ENCODE measurements around the gene ARHGDIA.

Gene ARHGDIA

DNA sequence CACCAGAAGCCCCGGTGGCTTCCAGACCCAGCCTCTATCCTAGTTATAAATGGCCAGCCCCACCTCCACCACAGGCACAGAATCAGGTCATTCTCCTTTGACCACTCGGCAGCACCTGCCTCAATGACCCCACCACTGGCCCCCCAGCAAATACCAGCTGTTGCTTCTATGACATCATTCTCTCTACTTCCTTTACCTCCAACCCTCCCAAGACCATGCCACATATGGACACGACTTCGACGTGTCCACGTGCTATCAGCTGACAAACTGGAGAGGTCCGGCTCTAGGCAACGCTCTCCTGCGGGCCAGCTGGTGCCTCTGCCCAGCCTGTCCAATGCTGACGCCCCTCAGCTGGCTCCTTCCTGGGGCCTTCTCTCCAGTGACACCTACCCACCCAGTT, 14.3 kb upstream of the ARHGDIA start:
- WGBS (ENCODE audit: extremely low coverage, insufficient coverage, insufficient read length): no CpG with 5 or more reads among the region's 10 CpGs
- no peak for DNase-seq
- Histone ChIP-seq H3K9me3 (ENCODE audit: insufficient read depth, low read depth, low read length) (peaks cover 4% of the 10 kb centered on the region), H3K9ac (ENCODE audit: low read length) (no peak overlapping the region), H2BK120ac (ENCODE audit: insufficient read depth, low read length, poor library complexity) (no peak overlapping the region), H3K4ac (ENCODE audit: low read depth, low read length) (no peak overlapping the region), H4K12ac (ENCODE audit: low read depth, low read length) (no peak overlapping the region), H3K79me1 (ENCODE audit: low read length) (no peaks in the 10 kb centered on the region), H2BK5ac (ENCODE audit: low read depth, low read length, poor library complexity) (no peak overlapping the region), H2BK12ac (ENCODE audit: low read length) (no peak overlapping the region), H4K8ac (ENCODE audit: low read depth, low read length) (no peak overlapping the region), H4K91ac (ENCODE audit: low read depth, low read length) (no peak overlapping the region), H3K27me3 (ENCODE audit: insufficient read depth, low read length) (no peaks in the 10 kb centered on the region), H3K79me2 (ENCODE audit: control insufficient read depth, insufficient read depth, low read length, poor library complexity) (peaks cover 5% of the 10 kb centered on the region), H2AFZ (ENCODE audit: insufficient read depth, low read length, poor library complexity) (no peak overlapping the region), H3K4me3 (ENCODE audit: low read depth, low read length) (no peak overlapping the region), H3K27ac (ENCODE audit: low read depth, low read length) (no peak overlapping the region), H3K14ac (ENCODE audit: low read length) (no peak overlapping the region), H3K4me2 (ENCODE audit: low read length) (no peak overlapping the region), H3K36me3 (ENCODE audit: control insufficient read depth in 1 of 2, insufficient read depth in 2 of 2, low read length in 2 of 2) (peaks cover 59 to 71% of the 10 kb centered on the region in 2 experiments), H2AK5ac (ENCODE audit: low read length) (no peak overlapping the region), H3K18ac (ENCODE audit: low read length) (no peak overlapping the region), H3K23ac (ENCODE audit: low read length) (no peak overlapping the region), H3K4me1 (ENCODE audit: control insufficient read depth in 1 of 2, insufficient read depth in 2 of 2, low read length in 2 of 2) (peaks cover 2 to 3% of the 10 kb centered on the region in 2 experiments)

DNA sequence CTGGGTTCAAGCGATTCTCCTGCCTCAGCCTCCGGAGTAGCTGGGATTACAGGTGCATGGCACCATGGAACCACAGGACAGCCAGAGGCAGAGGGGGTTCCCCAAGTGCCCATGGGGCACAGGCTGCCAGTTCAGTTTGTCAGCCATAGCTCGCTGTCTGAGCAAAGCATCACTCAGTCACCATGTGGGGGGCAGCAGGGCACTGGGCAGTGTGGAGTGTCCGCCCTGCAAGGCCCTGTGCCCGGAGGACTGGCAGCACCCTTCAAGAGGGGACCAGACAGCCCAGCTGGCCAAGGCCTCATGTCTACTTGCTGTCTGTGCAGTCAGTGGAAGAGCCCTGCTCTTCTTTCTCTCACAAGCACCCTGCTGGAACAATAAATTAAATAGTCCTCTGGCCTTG, 13.8 kb upstream of the ARHGDIA start:
- no CpG with 5 or more reads among the region's 5 CpGs for WGBS (ENCODE audit: extremely low coverage, insufficient coverage, insufficient read length)
- Histone ChIP-seq H3K27ac (ENCODE audit: low read depth, low read length) (no peak overlapping the region), H3K4ac (ENCODE audit: low read depth, low read length) (no peak overlapping the region), H3K4me1 (ENCODE audit: control insufficient read depth in 1 of 2, insufficient read depth in 2 of 2, low read length in 2 of 2) (no peaks in the 10 kb centered on the region), H3K18ac (ENCODE audit: low read length) (no peak overlapping the region), H3K9ac (ENCODE audit: low read length) (no peak overlapping the region), H4K91ac (ENCODE audit: low read depth, low read length) (no peak overlapping the region), H4K12ac (ENCODE audit: low read depth, low read length) (no peak overlapping the region), H3K27me3 (ENCODE audit: insufficient read depth, low read length) (no peaks in the 10 kb centered on the region), H2AK5ac (ENCODE audit: low read length) (no peak overlapping the region), H3K9me3 (ENCODE audit: insufficient read depth, low read depth, low read length) (peaks cover 4% of the 10 kb centered on the region), H3K23ac (ENCODE audit: low read length) (no peak overlapping the region), H2AFZ (ENCODE audit: insufficient read depth, low read length, poor library complexity) (no peak overlapping the region), H3K4me3 (ENCODE audit: low read depth, low read length) (no peak overlapping the region), H2BK120ac (ENCODE audit: insufficient read depth, low read length, poor library complexity) (no peak overlapping the region), H2BK12ac (ENCODE audit: low read length) (no peak overlapping the region), H3K79me1 (ENCODE audit: low read length) (no peaks in the 10 kb centered on the region), H3K79me2 (ENCODE audit: control insufficient read depth, insufficient read depth, low read length, poor library complexity) (peaks cover 2% of the 10 kb centered on the region), H2BK5ac (ENCODE audit: low read depth, low read length, poor library complexity) (no peak overlapping the region), H3K36me3 (ENCODE audit: control insufficient read depth in 1 of 2, insufficient read depth in 2 of 2, low read length in 2 of 2) (peaks cover 57 to 68% of the 10 kb centered on the region in 2 experiments), H4K8ac (ENCODE audit: low read depth, low read length) (no peak overlapping the region), H3K4me2 (ENCODE audit: low read length) (no peak overlapping the region), H3K14ac (ENCODE audit: low read length) (no peak overlapping the region)
- no peak for DNase-seq

DNA sequence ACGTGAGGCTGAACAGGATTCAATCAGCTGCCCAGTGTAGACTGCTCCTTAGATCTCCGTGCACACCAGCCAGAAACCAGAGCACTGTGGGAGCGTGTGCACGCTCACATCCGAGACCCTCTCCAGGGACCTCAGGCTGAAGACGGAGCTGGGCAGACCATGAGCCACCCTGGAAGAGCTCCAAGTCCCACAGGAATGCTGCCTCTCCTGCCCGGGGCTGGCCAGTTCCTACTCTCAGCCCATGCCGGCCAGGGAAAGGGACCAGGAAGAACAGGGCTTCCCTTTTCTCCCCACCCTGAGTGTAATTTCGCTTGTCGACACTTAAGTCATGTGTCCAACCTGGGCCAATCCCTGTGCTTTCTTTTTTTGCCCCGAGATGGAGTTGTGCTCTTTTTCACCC, 13.4 kb upstream of the ARHGDIA start:
- Histone ChIP-seq H3K79me1 (ENCODE audit: low read length) (no peaks in the 10 kb centered on the region), H4K8ac (ENCODE audit: low read depth, low read length) (no peak overlapping the region), H3K9me3 (ENCODE audit: insufficient read depth, low read depth, low read length) (peaks cover 4% of the 10 kb centered on the region), H2BK120ac (ENCODE audit: insufficient read depth, low read length, poor library complexity) (no peak overlapping the region), H3K18ac (ENCODE audit: low read length) (no peak overlapping the region), H3K4ac (ENCODE audit: low read depth, low read length) (no peak overlapping the region), H2AFZ (ENCODE audit: insufficient read depth, low read length, poor library complexity) (no peak overlapping the region), H4K12ac (ENCODE audit: low read depth, low read length) (no peak overlapping the region), H3K4me2 (ENCODE audit: low read length) (no peak overlapping the region), H3K4me3 (ENCODE audit: low read depth, low read length) (no peak overlapping the region), H3K27me3 (ENCODE audit: insufficient read depth, low read length) (no peaks in the 10 kb centered on the region), H2AK5ac (ENCODE audit: low read length) (no peak overlapping the region), H3K79me2 (ENCODE audit: control insufficient read depth, insufficient read depth, low read length, poor library complexity) (peaks cover 2% of the 10 kb centered on the region), H3K4me1 (ENCODE audit: control insufficient read depth in 1 of 2, insufficient read depth in 2 of 2, low read length in 2 of 2) (no peaks in the 10 kb centered on the region), H3K9ac (ENCODE audit: low read length) (no peak overlapping the region), H2BK12ac (ENCODE audit: low read length) (no peak overlapping the region), H2BK5ac (ENCODE audit: low read depth, low read length, poor library complexity) (no peak overlapping the region), H3K36me3 (ENCODE audit: control insufficient read depth in 1 of 2, insufficient read depth in 2 of 2, low read length in 2 of 2) (peaks cover 58 to 64% of the 10 kb centered on the region in 2 experiments), H3K14ac (ENCODE audit: low read length) (no peak overlapping the region), H3K27ac (ENCODE audit: low read depth, low read length) (no peak overlapping the region), H3K23ac (ENCODE audit: low read length) (no peak overlapping the region), H4K91ac (ENCODE audit: low read depth, low read length) (no peak overlapping the region)
- WGBS (ENCODE audit: extremely low coverage, insufficient coverage, insufficient read length): no CpG with 5 or more reads among the region's 11 CpGs
- DNase-seq: no peak

DNA sequence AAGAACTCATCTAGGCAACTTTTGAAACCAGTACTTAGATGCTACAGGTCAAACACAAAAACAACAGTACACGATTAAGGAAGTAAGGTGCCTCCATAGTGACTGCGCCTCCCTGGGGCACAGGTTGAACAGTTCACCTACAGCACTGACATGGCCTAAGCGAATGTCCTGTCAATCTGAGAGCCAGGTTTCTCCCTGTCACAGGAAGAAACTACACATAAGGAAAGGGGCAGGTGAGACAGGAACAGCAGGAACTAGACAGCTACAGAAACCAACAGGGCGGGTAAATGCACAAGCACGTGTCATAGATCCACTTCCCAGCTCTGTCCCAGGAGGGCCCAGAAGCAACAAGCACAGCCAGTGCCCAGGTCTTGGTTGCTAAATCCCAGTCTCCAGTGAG, 8.0 kb upstream of the ARHGDIA start:
- Histone ChIP-seq H4K8ac (ENCODE audit: low read depth, low read length) (no peak overlapping the region), H2BK5ac (ENCODE audit: low read depth, low read length, poor library complexity) (no peak overlapping the region), H3K36me3 (ENCODE audit: control insufficient read depth in 1 of 2, insufficient read depth in 2 of 2, low read length in 2 of 2) (peaks cover 20% of the 10 kb centered on the region in 2 experiments), H3K4ac (ENCODE audit: low read depth, low read length) (no peak overlapping the region), H3K4me2 (ENCODE audit: low read length) (no peak overlapping the region), H4K12ac (ENCODE audit: low read depth, low read length) (no peak overlapping the region), H3K14ac (ENCODE audit: low read length) (no peak overlapping the region), H2BK12ac (ENCODE audit: low read length) (no peak overlapping the region), H3K27me3 (ENCODE audit: insufficient read depth, low read length) (no peaks in the 10 kb centered on the region), H3K9me3 (ENCODE audit: insufficient read depth, low read depth, low read length) (peaks cover 1% of the 10 kb centered on the region), H2AFZ (ENCODE audit: insufficient read depth, low read length, poor library complexity) (no peak overlapping the region), H2AK5ac (ENCODE audit: low read length) (no peak overlapping the region), H3K9ac (ENCODE audit: low read length) (no peak overlapping the region), H3K79me2 (ENCODE audit: control insufficient read depth, insufficient read depth, low read length, poor library complexity) (no peaks in the 10 kb centered on the region), H3K79me1 (ENCODE audit: low read length) (no peaks in the 10 kb centered on the region), H4K91ac (ENCODE audit: low read depth, low read length) (no peak overlapping the region), H2BK120ac (ENCODE audit: insufficient read depth, low read length, poor library complexity) (no peak overlapping the region), H3K23ac (ENCODE audit: low read length) (no peak overlapping the region), H3K4me3 (ENCODE audit: low read depth, low read length) (no peak overlapping the region), H3K18ac (ENCODE audit: low read length) (no peak overlapping the region), H3K4me1 (ENCODE audit: control insufficient read depth in 1 of 2, insufficient read depth in 2 of 2, low read length in 2 of 2) (no peaks in the 10 kb centered on the region), H3K27ac (ENCODE audit: low read depth, low read length) (no peak overlapping the region)
- DNase-seq: no peak
- no CpG with 5 or more reads among the region's 5 CpGs for WGBS (ENCODE audit: extremely low coverage, insufficient coverage, insufficient read length)
